ENCODE measurements around the gene GLIS1.

DNA sequence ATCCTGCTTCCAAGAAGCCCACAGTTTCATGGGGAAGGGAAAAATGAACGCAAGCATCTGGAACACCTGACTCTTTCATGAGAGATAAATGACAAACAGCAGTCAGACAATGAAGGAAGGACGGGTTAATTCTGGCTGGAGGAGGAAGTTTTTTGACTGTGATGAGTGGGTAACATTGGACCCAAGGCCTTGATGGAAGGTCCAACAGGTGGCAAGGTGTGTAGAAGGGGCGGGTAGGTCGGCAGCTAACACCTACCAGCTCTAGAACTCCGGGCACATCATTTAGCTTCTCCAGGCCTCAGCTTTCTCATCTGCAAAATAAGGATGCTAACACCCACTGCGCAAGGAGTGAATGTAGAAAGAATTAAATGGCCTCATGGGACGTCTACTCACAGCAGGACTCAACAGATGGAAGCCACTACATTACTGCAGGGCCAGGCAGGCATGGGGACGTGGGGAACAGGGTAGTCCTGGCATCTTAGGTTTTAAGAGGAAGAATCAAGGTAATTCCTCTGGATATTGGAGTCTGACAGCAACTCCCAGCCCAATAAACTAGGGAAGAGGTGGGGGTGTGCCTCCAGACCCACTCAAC, 12.9 kb downstream of the GLIS1 start:
- TF ChIP-seq JUND (IDR thresholded peaks at IDR 0.05): no peak
- TF ChIP-seq EZH2phosphoT487 (IDR thresholded peaks at IDR 0.05; ENCODE audit: borderline replicate concordance): no peak
- TF ChIP-seq, protein P1, sequence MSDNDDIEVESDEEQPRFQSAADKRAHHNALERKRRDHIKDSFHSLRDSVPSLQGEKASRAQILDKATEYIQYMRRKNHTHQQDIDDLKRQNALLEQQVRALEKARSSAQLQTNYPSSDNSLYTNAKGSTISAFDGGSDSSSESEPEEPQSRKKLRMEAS (IDR thresholded peaks at IDR 0.05): no peak
- TF ChIP-seq, protein P2, sequence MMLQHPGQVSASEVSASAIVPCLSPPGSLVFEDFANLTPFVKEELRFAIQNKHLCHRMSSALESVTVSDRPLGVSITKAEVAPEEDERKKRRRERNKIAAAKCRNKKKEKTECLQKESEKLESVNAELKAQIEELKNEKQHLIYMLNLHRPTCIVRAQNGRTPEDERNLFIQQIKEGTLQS (IDR thresholded peaks at IDR 0.05): no peak
- no peak for TF ChIP-seq FOSL1 (IDR thresholded peaks at IDR 0.05; ENCODE audit: low read depth)
- TF ChIP-seq, protein P3, sequence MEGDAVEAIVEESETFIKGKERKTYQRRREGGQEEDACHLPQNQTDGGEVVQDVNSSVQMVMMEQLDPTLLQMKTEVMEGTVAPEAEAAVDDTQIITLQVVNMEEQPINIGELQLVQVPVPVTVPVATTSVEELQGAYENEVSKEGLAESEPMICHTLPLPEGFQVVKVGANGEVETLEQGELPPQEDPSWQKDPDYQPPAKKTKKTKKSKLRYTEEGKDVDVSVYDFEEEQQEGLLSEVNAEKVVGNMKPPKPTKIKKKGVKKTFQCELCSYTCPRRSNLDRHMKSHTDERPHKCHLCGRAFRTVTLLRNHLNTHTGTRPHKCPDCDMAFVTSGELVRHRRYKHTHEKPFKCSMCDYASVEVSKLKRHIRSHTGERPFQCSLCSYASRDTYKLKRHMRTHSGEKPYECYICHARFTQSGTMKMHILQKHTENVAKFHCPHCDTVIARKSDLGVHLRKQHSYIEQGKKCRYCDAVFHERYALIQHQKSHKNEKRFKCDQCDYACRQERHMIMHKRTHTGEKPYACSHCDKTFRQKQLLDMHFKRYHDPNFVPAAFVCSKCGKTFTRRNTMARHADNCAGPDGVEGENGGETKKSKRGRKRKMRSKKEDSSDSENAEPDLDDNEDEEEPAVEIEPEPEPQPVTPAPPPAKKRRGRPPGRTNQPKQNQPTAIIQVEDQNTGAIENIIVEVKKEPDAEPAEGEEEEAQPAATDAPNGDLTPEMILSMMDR (IDR thresholded peaks at IDR 0.05 in 2 of 3, conservative IDR thresholded peaks at IDR 0.05 in 1 of 3; ENCODE audit: borderline replicate concordance in 1 of 3, insufficient read depth in 1 of 3, low read depth in 2 of 3, low read length in 2 of 3): no peak
- no peak for TF ChIP-seq RAD21 (IDR thresholded peaks at IDR 0.05; ENCODE audit: low read depth)
- TF ChIP-seq ZNF274 (IDR thresholded peaks at IDR 0.05; ENCODE audit: low read depth, low read length): no peak
- TF ChIP-seq POLR2AphosphoS5 (IDR thresholded peaks at IDR 0.05; ENCODE audit: low read depth, low read length): no peak
- TF ChIP-seq POLR2A (IDR thresholded peaks at IDR 0.05; ENCODE audit: borderline replicate concordance, extremely low read depth, insufficient read depth, insufficient read length): no peak
- no peak for TF ChIP-seq EZH2 (IDR thresholded peaks at IDR 0.05)
- TF ChIP-seq ELF1 (IDR thresholded peaks at IDR 0.05; ENCODE audit: borderline replicate concordance, low read depth): no peak
- no peak for TF ChIP-seq SIN3A (IDR thresholded peaks at IDR 0.05; ENCODE audit: low read depth)
- TF ChIP-seq, protein P4, sequence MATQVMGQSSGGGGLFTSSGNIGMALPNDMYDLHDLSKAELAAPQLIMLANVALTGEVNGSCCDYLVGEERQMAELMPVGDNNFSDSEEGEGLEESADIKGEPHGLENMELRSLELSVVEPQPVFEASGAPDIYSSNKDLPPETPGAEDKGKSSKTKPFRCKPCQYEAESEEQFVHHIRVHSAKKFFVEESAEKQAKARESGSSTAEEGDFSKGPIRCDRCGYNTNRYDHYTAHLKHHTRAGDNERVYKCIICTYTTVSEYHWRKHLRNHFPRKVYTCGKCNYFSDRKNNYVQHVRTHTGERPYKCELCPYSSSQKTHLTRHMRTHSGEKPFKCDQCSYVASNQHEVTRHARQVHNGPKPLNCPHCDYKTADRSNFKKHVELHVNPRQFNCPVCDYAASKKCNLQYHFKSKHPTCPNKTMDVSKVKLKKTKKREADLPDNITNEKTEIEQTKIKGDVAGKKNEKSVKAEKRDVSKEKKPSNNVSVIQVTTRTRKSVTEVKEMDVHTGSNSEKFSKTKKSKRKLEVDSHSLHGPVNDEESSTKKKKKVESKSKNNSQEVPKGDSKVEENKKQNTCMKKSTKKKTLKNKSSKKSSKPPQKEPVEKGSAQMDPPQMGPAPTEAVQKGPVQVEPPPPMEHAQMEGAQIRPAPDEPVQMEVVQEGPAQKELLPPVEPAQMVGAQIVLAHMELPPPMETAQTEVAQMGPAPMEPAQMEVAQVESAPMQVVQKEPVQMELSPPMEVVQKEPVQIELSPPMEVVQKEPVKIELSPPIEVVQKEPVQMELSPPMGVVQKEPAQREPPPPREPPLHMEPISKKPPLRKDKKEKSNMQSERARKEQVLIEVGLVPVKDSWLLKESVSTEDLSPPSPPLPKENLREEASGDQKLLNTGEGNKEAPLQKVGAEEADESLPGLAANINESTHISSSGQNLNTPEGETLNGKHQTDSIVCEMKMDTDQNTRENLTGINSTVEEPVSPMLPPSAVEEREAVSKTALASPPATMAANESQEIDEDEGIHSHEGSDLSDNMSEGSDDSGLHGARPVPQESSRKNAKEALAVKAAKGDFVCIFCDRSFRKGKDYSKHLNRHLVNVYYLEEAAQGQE (IDR thresholded peaks at IDR 0.05; ENCODE audit: low read depth): no peak
